Kidney (tissue), 14 donors: ENCODE results near the gene ZNF569. TPM values are rescaled to one million over a fixed set of nuclear protein-coding genes. Genes with fewer than 3 reads are reported as not detected.
A peak's percentile ranks its signal among the peaks of the same experiment; 100 is the strongest.

Source experiments
- DNase-seq, 5 donors: peaks; one replicate each; pipeline ENCODE4 v3.0.0-alpha.2; 2013 to 2020
- FAIRE-seq: peaks from 2 replicates; lab custom pipeline; 2012; peaks lifted over from hg19 to GRCh38; lab: Jason Lieb, UNC
- H3K27ac ChIP-seq, 2 donors: one replicate each; pipeline ENCODE4 v1.7.0; 2013; ENCODE audit warnings: low read depth in 2 of 2, low read length in 2 of 2, inconsistent platforms in 1 of 2
- H3K27me3 ChIP-seq: one replicate; pipeline ENCODE4 v1.7.1; 2013; ENCODE audit warnings: low read length, inconsistent platforms; ENCODE audit not compliant: control insufficient read depth, insufficient read depth
- H3K36me3 ChIP-seq, 3 donors: one replicate each; pipeline versions ENCODE4 v1.7.0 to v1.7.1; 2013; ENCODE audit warnings: low read length in 3 of 3, control low read depth in 1 of 3, inconsistent platforms in 1 of 3; ENCODE audit not compliant: insufficient read depth in 3 of 3, control insufficient read depth in 2 of 3
- H3K4me1 ChIP-seq, 3 donors: one replicate each; pipeline versions ENCODE4 v1.7.0 to v1.7.1; 2013; ENCODE audit warnings: low read length in 3 of 3, inconsistent platforms in 1 of 3, low read depth in 1 of 3; ENCODE audit not compliant: control insufficient read depth in 2 of 3, insufficient read depth in 2 of 3
- H3K4me3 ChIP-seq, 3 donors: one replicate each; pipeline versions ENCODE4 v1.7.0 to v1.8.1; 2013; ENCODE audit warnings: low read length in 3 of 3, control low read depth in 1 of 3, inconsistent platforms in 1 of 3
- H3K9ac ChIP-seq, 3 donors: one replicate each; pipeline versions ENCODE4 v1.7.0 to v1.7.1; 2013; ENCODE audit warnings: low read length in 3 of 3, control low read depth in 1 of 3, inconsistent platforms in 1 of 3
- H3K9me3 ChIP-seq, 3 donors: one replicate each; pipeline versions ENCODE4 v1.7.0 to v1.7.1; 2013; ENCODE audit warnings: low read length in 3 of 3, control low read depth in 1 of 3, inconsistent platforms in 1 of 3; ENCODE audit not compliant: control insufficient read depth in 2 of 3, insufficient read depth in 1 of 3
- intact Hi-C: fragments of 100-400 bp; cut with DNase I; formaldehyde crosslinking; loops from one replicate; pipeline ENCODE4 v1.11.1; 2022
- polyA plus RNA-seq: library from polyadenylated mRNA; stranded (reverse); fragments of 350-450 nt; fragmentation: Illumina TruSeq; extraction: RNeasy Lipid Tissue Mini Kit (QIAGEN cat#74804); gene quantifications from one replicate; pipeline ENCODE4 v1.2.3, GENCODE V29; 2014; ENCODE audit warnings: low read depth, low replicate concordance; ENCODE audit not compliant: insufficient read depth
- total RNA-seq: library from RNA; stranded (reverse); fragmentation: NEBNext Ultra II Directional; extraction: Animal tissue kit (Norgen Biotek cat#: 25700); gene quantifications from one replicate; pipeline ENCODE4 v1.2.1, GENCODE V29; 2021
- TF ChIP-seq, protein P1 (sequence below): IDR thresholded peaks from 3 replicates; pipeline ENCODE4 v1.5.1; 2012; ENCODE audit warnings: mild to moderate bottlenecking, moderate library complexity, borderline replicate concordance; ENCODE audit not compliant: insufficient read depth; ENCODE audit errors: extremely low read depth
- donor health status: control.
- donor health status: control.
- donor health status: control.
- donor health status: control.
- donor health status: control.
- donor health status: DM: yes; HTN: yes; CAD: no.
- donor health status: Normal renal cell carcinoma (clear cell type).

ZNF569 gene
- total and polyA plus RNA-seq, 2 donors from 2014 or later, result 2.7 to 6.9 TPM

GRCh38 chr19:37362733-37363132 is 104.5 kb downstream of the ZNF569 start:
- Histone ChIP-seq H3K27me3 (no peaks in the 10 kb centered on the region), H3K4me3 (no peak overlapping the region), H3K9ac (no peak overlapping the region), H3K27ac (no peak overlapping the region), H3K36me3 (peaks cover 17 to 37% (median 17%) of the 10 kb centered on the region in 3 donors), H3K4me1 (peaks cover 0 to 3% (median 0%) of the 10 kb centered on the region in 3 donors), H3K9me3 (peaks cover 0 to 10% (median 1%) of the 10 kb centered on the region in 3 donors)
- TF ChIP-seq, protein P1, sequence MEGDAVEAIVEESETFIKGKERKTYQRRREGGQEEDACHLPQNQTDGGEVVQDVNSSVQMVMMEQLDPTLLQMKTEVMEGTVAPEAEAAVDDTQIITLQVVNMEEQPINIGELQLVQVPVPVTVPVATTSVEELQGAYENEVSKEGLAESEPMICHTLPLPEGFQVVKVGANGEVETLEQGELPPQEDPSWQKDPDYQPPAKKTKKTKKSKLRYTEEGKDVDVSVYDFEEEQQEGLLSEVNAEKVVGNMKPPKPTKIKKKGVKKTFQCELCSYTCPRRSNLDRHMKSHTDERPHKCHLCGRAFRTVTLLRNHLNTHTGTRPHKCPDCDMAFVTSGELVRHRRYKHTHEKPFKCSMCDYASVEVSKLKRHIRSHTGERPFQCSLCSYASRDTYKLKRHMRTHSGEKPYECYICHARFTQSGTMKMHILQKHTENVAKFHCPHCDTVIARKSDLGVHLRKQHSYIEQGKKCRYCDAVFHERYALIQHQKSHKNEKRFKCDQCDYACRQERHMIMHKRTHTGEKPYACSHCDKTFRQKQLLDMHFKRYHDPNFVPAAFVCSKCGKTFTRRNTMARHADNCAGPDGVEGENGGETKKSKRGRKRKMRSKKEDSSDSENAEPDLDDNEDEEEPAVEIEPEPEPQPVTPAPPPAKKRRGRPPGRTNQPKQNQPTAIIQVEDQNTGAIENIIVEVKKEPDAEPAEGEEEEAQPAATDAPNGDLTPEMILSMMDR, result no peak
- FAIRE-seq (no peak), DNase-seq (peak in 3 of 5 donors; percentile 26 to 42 (median 30))
- intact Hi-C loops, result no loop called here

DNA sequence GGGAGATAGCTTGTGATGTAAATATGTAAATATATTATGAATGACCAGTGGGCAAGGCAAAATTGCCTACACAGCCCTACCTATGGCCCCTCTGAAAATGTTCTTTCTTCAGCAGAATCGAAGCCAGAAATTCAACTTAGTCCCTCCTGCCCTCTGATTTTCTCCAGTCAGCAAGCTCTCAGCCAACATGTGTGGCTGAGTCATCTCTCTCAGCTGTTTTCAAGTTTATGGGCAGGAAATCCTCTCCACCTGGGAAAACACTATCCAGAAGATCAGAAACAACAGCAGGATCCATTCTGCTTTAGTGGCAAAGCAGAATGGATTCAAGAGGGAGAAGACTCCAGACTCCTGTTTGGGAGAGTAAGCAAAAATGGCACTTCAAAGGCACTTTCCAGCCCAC is 105.2 kb downstream of the ZNF569 start:
- FAIRE-seq (no peak), DNase-seq (no peak)
- peaks cover 17 to 37% (median 17%) of the 10 kb centered on the region in 3 donors for H3K36me3 ChIP-seq

More for the DNA sequence above, 105.2 kb downstream of the ZNF569 start:
- TF ChIP-seq, protein P1, result no peak
- intact Hi-C loops, result no loop called here
- H3K4me3 ChIP-seq, result no peak overlapping the region
- H3K9ac ChIP-seq, result no peak overlapping the region
- peaks cover 0 to 10% (median 1%) of the 10 kb centered on the region in 3 donors for H3K9me3 ChIP-seq
- peaks cover 0 to 3% (median 0%) of the 10 kb centered on the region in 3 donors for H3K4me1 ChIP-seq
- H3K27ac ChIP-seq, result no peak overlapping the region
- H3K27me3 ChIP-seq, result no peaks in the 10 kb centered on the region

Other genes starting within 250 kb of the ZNF569 start
- 11.5 TPM for gene ZNF383, start 249.2 kb downstream of the ZNF569 start, total RNA-seq
- gene ZNF383, start 249.2 kb downstream of the ZNF569 start, polyA plus RNA-seq, result 4.3 TPM
- 8.2 TPM for gene ZNF527, start 96.3 kb downstream of the ZNF569 start, total RNA-seq
- 3.6 TPM for gene ZNF527, start 96.3 kb downstream of the ZNF569 start, polyA plus RNA-seq
- 8.2 TPM for gene ZNF570, start 1.9 kb upstream of the ZNF569 start, total RNA-seq
- 2.4 TPM for gene ZNF570, start 1.9 kb upstream of the ZNF569 start, polyA plus RNA-seq
- gene ZNF793, start 39.5 kb upstream of the ZNF569 start, total RNA-seq, result 12.9 TPM
- 4.3 TPM for gene ZNF793, start 39.5 kb upstream of the ZNF569 start, polyA plus RNA-seq
- gene ZNF571, start 127.3 kb upstream of the ZNF569 start, total RNA-seq, result 8.1 TPM
- 4.0 TPM for gene ZNF571, start 127.3 kb upstream of the ZNF569 start, polyA plus RNA-seq
- 8.4 TPM for gene ZNF540, start 127.4 kb upstream of the ZNF569 start, total RNA-seq
- 5.4 TPM for gene ZNF540, start 127.4 kb upstream of the ZNF569 start, polyA plus RNA-seq
- gene ZFP30, start 188.0 kb upstream of the ZNF569 start, total RNA-seq, result 15.5 TPM
- gene ZFP30, start 188.0 kb upstream of the ZNF569 start, polyA plus RNA-seq, result 3.0 TPM